ENCODE results near the gene TNFRSF1A. TPM values are rescaled to one million over a fixed set of nuclear protein-coding genes. Genes with fewer than 3 reads are reported as not detected.

The TNFRSF1A gene
- total and polyA plus RNA-seq, 2 of the 13 experiments (the other 11 are each of a cell fraction or from before 2014, with no cell fraction given), result 41.5 to 61.2 TPM

DNA sequence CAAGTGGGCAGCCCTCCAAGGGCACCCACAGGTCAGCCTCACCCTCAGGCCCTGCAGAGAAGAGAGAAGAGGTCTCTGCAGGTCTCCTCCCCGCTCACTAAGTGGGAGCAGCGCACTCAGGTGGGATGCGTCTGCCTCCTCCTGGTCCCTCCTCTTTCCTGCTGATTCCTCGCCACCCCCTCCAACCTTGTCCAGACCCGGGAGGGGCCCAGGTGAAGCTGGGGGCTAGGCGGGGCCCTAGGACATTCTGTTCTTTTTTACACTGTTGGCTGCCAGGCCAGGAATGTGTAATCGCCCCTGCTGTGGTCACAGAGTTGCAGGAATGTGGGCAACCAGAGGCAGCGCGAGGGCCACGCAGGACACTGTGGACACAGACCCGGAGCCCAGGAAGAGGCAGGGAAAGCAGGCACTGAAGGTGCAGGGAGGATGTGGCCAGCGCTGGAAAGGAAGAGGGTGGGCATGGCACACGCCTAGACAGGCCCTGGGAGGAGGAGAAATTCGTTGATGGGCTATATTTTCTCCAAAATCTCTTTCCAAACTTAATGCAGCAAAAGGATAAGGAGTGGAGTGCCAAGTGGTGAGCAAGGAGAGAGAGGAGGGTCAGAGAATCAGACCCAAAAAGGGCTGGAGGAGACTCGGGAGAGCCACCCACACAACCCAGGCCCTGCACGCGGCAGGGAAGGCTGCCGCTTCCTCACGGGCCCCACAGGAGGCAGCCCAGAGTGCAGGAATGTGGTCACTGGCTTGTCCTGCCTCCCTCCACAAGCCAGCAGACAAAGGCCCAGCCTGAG lies 34.4 kb upstream of the TNFRSF1A start:
- Histone ChIP-seq H3K27ac (ENCODE audit: extremely low read length, insufficient read depth, low read length) (peak overlapping the region; percentile 16), H3K4me2 (ENCODE audit: low read depth, low read length) (peak overlapping the region; percentile 98), H3K9me3 (ENCODE audit: low read length) (no peaks in the 10 kb centered on the region), H4K20me1 (ENCODE audit: insufficient read depth, low read length) (no peaks in the 10 kb centered on the region), H3K4me3 (replicated peaks in 1 of 3; ENCODE audit: insufficient read depth in 1 of 3, low read depth in 2 of 3, low read length in 3 of 3) (peak overlapping the region; percentile 41 to 73 (median 57)), H3K27me3 (ENCODE audit: control insufficient read depth in 1 of 2, insufficient read depth in 2 of 2, low read length in 2 of 2) (peaks cover 0 to 21% of the 10 kb centered on the region in 2 experiments; a peak in 3 of 5 replicates), H3K36me3 (replicated peaks in 1 of 2; ENCODE audit: control insufficient read depth in 1 of 2, insufficient read depth in 2 of 2, low read length in 2 of 2) (no peaks in the 10 kb centered on the region), H3K9ac (ENCODE audit: insufficient read depth, low read depth, low read length) (peak overlapping the region; percentile 68), H3K4me1 (ENCODE audit: insufficient read depth, low read length) (peaks cover 73% of the 10 kb centered on the region), H2AFZ (ENCODE audit: low read length) (no peak overlapping the region), H3K79me2 (ENCODE audit: insufficient read depth, low read length) (no peaks in the 10 kb centered on the region)
- 3% methylated on average over 16 of the region's 19 CpGs for WGBS (ENCODE audit: low lambda C conversion rate)
- ATAC-seq (peak; percentile 85), FAIRE-seq (peak; percentile 51), DNase-seq (ENCODE audit: low spot score) (peak; percentile 64)
- CTCF ChIA-PET (ENCODE audit: low intra/inter-chr PET ratio, low total read pairs), result no interaction called here
- BruUV-seq (replicated peaks), result no TSS peak
- in situ Hi-C loops (cut with HindIII; ENCODE audit: extremely low pct_ligation_motif_present, low pct_unique_long_range_greater_than_20kb), result no loop called here
- intact Hi-C loops (cut with micrococcal nuclease; ENCODE audit: unreplicated experiment), result loop anchor here (2.0 kb wide), 1 partner anchor 39 kb away; no protein-coding TSS in a partner anchor
- POLR2A ChIA-PET, result interaction anchor here (1.1 to 7.5 kb wide), 7 partner anchors 7 to 158 kb away, joined by 3 to 278 read pairs (median 9); partner anchors contain the start of genes GAPDH, LTBR, TAPBPL and TNFRSF1A
- TF ChIP-seq ZKSCAN5 (CRISPR knock-in tag; IDR thresholded peaks at IDR 0.05), result no peak
- TF ChIP-seq, protein P1, sequence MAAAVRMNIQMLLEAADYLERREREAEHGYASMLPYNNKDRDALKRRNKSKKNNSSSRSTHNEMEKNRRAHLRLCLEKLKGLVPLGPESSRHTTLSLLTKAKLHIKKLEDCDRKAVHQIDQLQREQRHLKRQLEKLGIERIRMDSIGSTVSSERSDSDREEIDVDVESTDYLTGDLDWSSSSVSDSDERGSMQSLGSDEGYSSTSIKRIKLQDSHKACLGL (CRISPR knock-in tag; IDR thresholded peaks at IDR 0.05), result 0 out of 2 replicates have a peak, but pooled peaks have one; percentile 51
- TF ChIP-seq ZNF335 (CRISPR knock-in tag; IDR thresholded peaks at IDR 0.05), result 0 out of 2 replicates have a peak, but pooled peaks have one; percentile 36
- TF ChIP-seq POLR2G (IDR thresholded peaks at IDR 0.05; ENCODE audit: low read depth, low read length), result peak; percentile 64
- TF ChIP-seq FOXK2 (IDR thresholded peaks at IDR 0.05), result no peak
- 0 out of 2 replicates have a peak, but pooled peaks have one; percentile 62 for TF ChIP-seq SNAPC4 (CRISPR knock-in tag; IDR thresholded peaks at IDR 0.05)
- 0 out of 2 replicates have a peak, but pooled peaks have one; percentile 4 for TF ChIP-seq HDAC1 (CRISPR knock-in tag; IDR thresholded peaks at IDR 0.05)
- no peak for TF ChIP-seq ZNF30 (CRISPR knock-in tag; IDR thresholded peaks at IDR 0.05)
- no peak for TF ChIP-seq POLR2AphosphoS2 (IDR thresholded peaks at IDR 0.05; ENCODE audit: low read depth, low read length)
- peak; percentile 39 for TF ChIP-seq XRCC5 (optimal IDR thresholded peaks at IDR 0.05; ENCODE audit: low read length)
- TF ChIP-seq ZFX (CRISPR knock-in tag; IDR thresholded peaks at IDR 0.05; ENCODE audit: low read depth), result peak; percentile 92
- TF ChIP-seq RBM39 (IDR thresholded peaks at IDR 0.05; ENCODE audit: low read depth, low read length, poor library complexity, severe bottlenecking), result no peak
- no peak for TF ChIP-seq NR1H2 (CRISPR knock-in tag; IDR thresholded peaks at IDR 0.05; ENCODE audit: borderline replicate concordance, low read depth)
- TF ChIP-seq, protein P2, sequence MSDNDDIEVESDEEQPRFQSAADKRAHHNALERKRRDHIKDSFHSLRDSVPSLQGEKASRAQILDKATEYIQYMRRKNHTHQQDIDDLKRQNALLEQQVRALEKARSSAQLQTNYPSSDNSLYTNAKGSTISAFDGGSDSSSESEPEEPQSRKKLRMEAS (IDR thresholded peaks at IDR 0.05), result peak; percentile 85
- no peak for TF ChIP-seq ZNF724P (CRISPR knock-in tag; IDR thresholded peaks at IDR 0.05; ENCODE audit: borderline replicate concordance)
- peak; percentile 53; the same call in 1 of the 2 replicates for TF ChIP-seq ZSCAN25 (CRISPR knock-in tag; IDR thresholded peaks at IDR 0.05)
